Right lobe of liver (tissue), 6 donors: ENCODE measurements around the gene CBLN3. TPM values are rescaled to one million over a fixed set of nuclear protein-coding genes. Genes with fewer than 3 reads are reported as not detected.

ENCODE experiments used
- ATAC-seq, 4 donors: fragments of 200-7000 bp; cut with Tn5 transposase; one replicate each; pipeline ENCODE4 v1.9.1; 2020; ENCODE audit warnings: mild to moderate bottlenecking in 4 of 4, moderate library complexity in 4 of 4
- DNase-seq, 3 donors: peaks; one replicate each; pipeline ENCODE4 v3.0.0-alpha.2; 2020
- H3K27ac ChIP-seq, 3 donors: fragments of 200-600 bp; one replicate each; pipeline ENCODE4 v1.8.0; 2022
- H3K27me3 ChIP-seq, 2 donors: fragments of 200-600 bp; one replicate each; pipeline ENCODE4 v1.8.0; 2022
- H3K36me3 ChIP-seq, 4 donors: fragments of 200-600 bp; sonication (generic) in 1 of 4; one replicate each; pipeline versions ENCODE4 v1.5.1 to v1.8.0; 2017 to 2022; ENCODE audit warnings: control low read depth in 1 of 4
- H3K4me1 ChIP-seq, 4 donors: fragments of 200-600 bp; sonication (generic) in 1 of 4; one replicate each; pipeline versions ENCODE4 v1.5.1 to v1.8.0; 2017 to 2022; ENCODE audit warnings: control low read depth in 1 of 4
- H3K4me3 ChIP-seq, 3 donors: fragments of 200-600 bp; one replicate each; pipeline ENCODE4 v1.8.0; 2022
- H3K9me3 ChIP-seq, 4 donors: fragments of 200-600 bp; sonication (generic) in 1 of 4; one replicate each; pipeline versions ENCODE4 v1.5.1 to v1.8.0; 2017 to 2022; ENCODE audit warnings: control low read depth in 1 of 4
- POLR2A ChIP-seq: fragments of 450-650 bp; IDR thresholded peaks from one replicate; pipeline ENCODE4 v1.6.1; 2017; ENCODE audit warnings: antibody characterized with exemption, mild to moderate bottlenecking
- WGBS: methylation state at CpG from one replicate; pipeline ENCODE4 v1.1.6; 2018; ENCODE audit warnings: low coverage, low lambda C conversion rate; ENCODE audit not compliant: insufficient coverage; ENCODE audit errors: missing lambda C conversion rate; 5-methylcytosine and 5-hydroxymethylcytosine counted together
- intact Hi-C, 2 donors: fragments of 100-400 bp; cut with DNase I; formaldehyde crosslinking; loops; one replicate each; pipeline versions ENCODE4 v1.11.2 to v1.14.1; 2022
- total RNA-seq, 6 experiments: library from RNA; depleted of rRNA in 2 of 6; stranded (reverse); fragments of >200 nt in 2 of 6; fragmentation: NEBNext Ultra II Directional in 3 of 6; extraction: Animal tissue kit (Norgen Biotek cat#: 25700) in 3 of 6; gene quantifications; one replicate each; pipeline versions ENCODE4 v1.1.0 to v1.2.4, GENCODE V29; 2016 to 2023
- TF ChIP-seq, protein P1 (sequence below), 4 donors: fragments of 200-600 bp in 3 of 4; fragments of 450-650 bp in 1 of 4; IDR thresholded peaks; one replicate each; pipeline versions ENCODE4 v1.5.1 to v1.8.0; 2016 to 2022; ENCODE audit warnings: antibody characterized with exemption in 4 of 4, mild to moderate bottlenecking in 2 of 4
- donor health status: DM: no; HTN: yes; CAD: no.
- donor health status: DM: no; HTN: no; CAD: no.
- donor health status: DM: no; HTN: no; CAD: no.
- donor health status: DM: no; HTN: yes; CAD: no.
- donor health status: DM: no; HTN: yes; CAD: no.

Gene CBLN3
- total RNA-seq, 6 experiments from 2014 or later, result 0.74 to 1.8 (median 1.2) TPM

- no peaks in the 10 kb centered on the region for H3K4me1 ChIP-seq
- H3K4me3 ChIP-seq, result no peak overlapping the region
- TF ChIP-seq, protein P1, sequence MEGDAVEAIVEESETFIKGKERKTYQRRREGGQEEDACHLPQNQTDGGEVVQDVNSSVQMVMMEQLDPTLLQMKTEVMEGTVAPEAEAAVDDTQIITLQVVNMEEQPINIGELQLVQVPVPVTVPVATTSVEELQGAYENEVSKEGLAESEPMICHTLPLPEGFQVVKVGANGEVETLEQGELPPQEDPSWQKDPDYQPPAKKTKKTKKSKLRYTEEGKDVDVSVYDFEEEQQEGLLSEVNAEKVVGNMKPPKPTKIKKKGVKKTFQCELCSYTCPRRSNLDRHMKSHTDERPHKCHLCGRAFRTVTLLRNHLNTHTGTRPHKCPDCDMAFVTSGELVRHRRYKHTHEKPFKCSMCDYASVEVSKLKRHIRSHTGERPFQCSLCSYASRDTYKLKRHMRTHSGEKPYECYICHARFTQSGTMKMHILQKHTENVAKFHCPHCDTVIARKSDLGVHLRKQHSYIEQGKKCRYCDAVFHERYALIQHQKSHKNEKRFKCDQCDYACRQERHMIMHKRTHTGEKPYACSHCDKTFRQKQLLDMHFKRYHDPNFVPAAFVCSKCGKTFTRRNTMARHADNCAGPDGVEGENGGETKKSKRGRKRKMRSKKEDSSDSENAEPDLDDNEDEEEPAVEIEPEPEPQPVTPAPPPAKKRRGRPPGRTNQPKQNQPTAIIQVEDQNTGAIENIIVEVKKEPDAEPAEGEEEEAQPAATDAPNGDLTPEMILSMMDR (IDR thresholded peaks at IDR 0.05), result no peak
- no peak for TF ChIP-seq POLR2A
- DNase-seq (no peak), ATAC-seq (no peak)
- 89% methylated on average over 3 of the region's 3 CpGs for WGBS
- H3K27me3 ChIP-seq, result no peaks in the 10 kb centered on the region
- intact Hi-C loops, result no loop called here
- H3K9me3 ChIP-seq, result no peaks in the 10 kb centered on the region
- no peaks in the 10 kb centered on the region for H3K36me3 ChIP-seq
- H3K27ac ChIP-seq, result no peak overlapping the region
These were observed 35.9 kb upstream of the CBLN3 start for GRCh38 chr14:24465368-24465767.

DNA sequence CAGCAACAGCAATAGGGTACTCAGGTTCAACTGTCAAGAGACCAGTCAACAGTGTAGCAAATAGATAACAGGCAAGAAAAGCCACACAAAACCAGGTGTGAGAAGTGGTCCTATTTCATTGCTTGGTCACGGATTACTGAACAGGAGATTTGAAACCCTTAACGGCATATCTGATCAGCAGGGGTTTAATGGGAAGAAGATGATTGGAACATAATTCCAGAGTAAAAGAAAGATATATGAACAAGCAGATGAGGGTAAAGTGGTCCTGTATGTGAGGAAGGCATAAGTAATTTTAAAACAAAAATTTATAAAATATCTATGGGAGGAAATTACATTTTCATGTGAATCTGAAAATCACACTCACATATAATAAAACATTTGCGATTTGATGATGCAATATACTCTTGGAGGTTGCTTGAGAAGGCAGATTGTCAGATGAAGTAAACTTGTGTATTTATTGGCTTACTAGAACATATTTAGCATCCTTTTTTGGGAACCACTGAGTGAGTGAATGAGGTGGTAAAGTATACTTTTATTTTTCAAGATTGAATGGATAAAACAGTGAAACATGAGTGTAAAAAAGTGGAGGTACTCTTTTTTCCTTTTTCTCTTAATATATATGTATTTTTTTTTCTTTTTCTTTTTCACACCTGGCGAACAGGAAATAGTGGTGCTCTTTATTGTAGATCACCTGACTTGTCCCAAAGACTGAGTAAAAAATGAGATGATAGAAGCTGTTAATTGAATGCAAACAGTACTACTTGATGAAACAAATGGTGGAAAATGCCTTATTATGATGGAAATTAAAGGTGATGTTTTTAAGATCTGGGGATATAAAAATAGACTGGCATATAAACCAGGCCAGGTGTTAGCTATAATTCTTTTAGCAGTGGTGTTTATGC, 34.7 kb upstream of the CBLN3 start:
- TF ChIP-seq, protein P1 (IDR thresholded peaks at IDR 0.05), result no peak
- TF ChIP-seq POLR2A, result no peak
- Histone ChIP-seq H3K36me3 (no peaks in the 10 kb centered on the region), H3K4me1 (no peaks in the 10 kb centered on the region), H3K4me3 (no peak overlapping the region), H3K27me3 (no peaks in the 10 kb centered on the region), H3K9me3 (no peaks in the 10 kb centered on the region), H3K27ac (no peak overlapping the region)
- WGBS, result 85% methylated on average over 4 of the region's 4 CpGs
- ATAC-seq (no peak), DNase-seq (no peak)
- intact Hi-C loops, result no loop called here

DNA sequence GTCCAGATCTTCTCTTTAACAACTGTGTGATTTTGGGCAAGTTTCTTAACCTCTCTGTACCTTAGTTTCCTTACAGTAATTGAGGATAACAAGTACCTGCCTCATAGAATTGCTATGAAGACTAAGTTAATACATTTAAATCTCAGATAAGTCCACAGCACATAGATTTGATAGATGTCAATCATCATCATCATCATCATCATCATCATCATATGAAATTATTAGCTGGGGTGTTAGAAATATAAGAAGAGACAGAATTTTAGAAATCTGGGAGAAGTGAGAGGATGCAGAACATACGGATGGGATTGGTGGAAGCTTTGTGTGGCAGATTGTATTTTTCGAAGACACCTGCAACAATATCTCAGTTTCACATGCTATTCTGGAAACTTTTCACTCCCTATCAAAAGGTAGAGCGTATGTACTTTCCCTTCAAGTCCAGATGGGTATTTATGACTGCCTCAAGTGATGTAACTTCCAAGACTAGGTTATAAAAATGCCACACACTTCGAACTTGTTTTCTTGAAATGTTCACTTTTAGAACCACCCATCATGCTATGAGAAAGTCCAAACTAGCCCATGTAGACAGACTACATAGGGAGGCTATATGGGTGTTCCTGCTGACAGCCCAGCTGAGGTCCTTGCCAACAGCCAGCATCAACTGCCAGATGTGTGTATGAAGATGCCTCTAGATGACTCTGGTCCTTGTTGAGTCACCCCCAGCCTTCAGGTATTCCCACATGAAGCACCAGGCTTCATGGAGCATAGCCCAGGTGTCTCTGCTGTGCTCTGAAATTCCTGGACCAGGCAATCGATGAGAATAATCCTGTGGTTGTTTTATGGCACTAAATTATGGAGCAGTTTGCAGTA, 33.8 kb upstream of the CBLN3 start:
- no peaks in the 10 kb centered on the region for H3K4me1 ChIP-seq
- ATAC-seq (no peak), DNase-seq (no peak)
- no peaks in the 10 kb centered on the region for H3K9me3 ChIP-seq
- no peak for TF ChIP-seq POLR2A
- TF ChIP-seq, protein P1 (IDR thresholded peaks at IDR 0.05), result no peak
- no peak overlapping the region for H3K4me3 ChIP-seq
- no peak overlapping the region for H3K27ac ChIP-seq
- no peaks in the 10 kb centered on the region for H3K36me3 ChIP-seq
- no peaks in the 10 kb centered on the region for H3K27me3 ChIP-seq
- 67% methylated on average over 5 of the region's 5 CpGs for WGBS
- intact Hi-C loops, result no loop called here

- TF ChIP-seq, protein P1 (IDR thresholded peaks at IDR 0.05), result no peak
- no peak for TF ChIP-seq POLR2A
- no peaks in the 10 kb centered on the region for H3K27me3 ChIP-seq
- intact Hi-C loops, result no loop called here
- H3K36me3 ChIP-seq, result no peaks in the 10 kb centered on the region
- no peaks in the 10 kb centered on the region for H3K9me3 ChIP-seq
- no peak for ATAC-seq
- DNase-seq, result no peak
- H3K4me1 ChIP-seq, result no peaks in the 10 kb centered on the region
- H3K4me3 ChIP-seq, result no peak overlapping the region
- no peak overlapping the region for H3K27ac ChIP-seq
These were observed 31.9 kb upstream of the CBLN3 start for GRCh38 chr14:24461336-24461735.
